H1 (cell line): ENCODE results near the gene TLR2. TPM values are rescaled to one million over a fixed set of nuclear protein-coding genes. Genes with fewer than 3 reads are reported as not detected.

Experiments
- EP300 ChIP-seq, 2 experiments: IDR thresholded peaks; 1 replicate in 1 of 2; 2 replicates in 1 of 2; pipeline ENCODE4 v1.6.1; 2011 to 2012; ENCODE audit warnings: low read depth in 2 of 2, low read length in 2 of 2, mild to moderate bottlenecking in 2 of 2, borderline replicate concordance in 1 of 2, inconsistent platforms in 1 of 2, moderate library complexity in 1 of 2
- FOSL1 ChIP-seq: IDR thresholded peaks from 2 replicates; pipeline ENCODE4 v1.6.1; 2011; ENCODE audit warnings: mild to moderate bottlenecking, low read depth, low read length, moderate library complexity; ENCODE audit not compliant: insufficient read depth
- MAFK ChIP-seq: IDR thresholded peaks from 2 replicates; pipeline ENCODE4 v1.6.1; 2012; ENCODE audit warnings: low read depth, mild to moderate bottlenecking, improper control_type of control experiment, low read length
- SIN3A ChIP-seq, 2 experiments: IDR thresholded peaks in 1 of 2; conservative IDR thresholded peaks in 1 of 2; 2 replicates each; pipeline ENCODE4 v1.6.1; 2011 to 2012; ENCODE audit warnings: low read length in 2 of 2, improper control_type of control experiment in 1 of 2, low read depth in 1 of 2, mild to moderate bottlenecking in 1 of 2
- SP1 ChIP-seq: IDR thresholded peaks from 2 replicates; pipeline ENCODE4 v1.6.1; 2011; ENCODE audit warnings: low read depth, low read length
- TEAD4 ChIP-seq: IDR thresholded peaks from 2 replicates; pipeline ENCODE4 v1.6.1; 2012; ENCODE audit warnings: low read depth, low read length, inconsistent platforms, mixed read lengths
- polyA plus RNA-seq, 7 experiments: library from polyadenylated mRNA; depleted of rRNA in 3 of 7; stranded (reverse) in 5 of 7; unstranded in 2 of 7; fragments of >200 nt in 5 of 7; fragments of 200-250 nt in 2 of 7; gene quantifications; 1 replicate in 5 of 7; 2 replicates in 1 of 7; 4 replicates in 1 of 7; pipeline versions ENCODE4 v1.2.1 to v1.2.3, GENCODE V29; 2011 to 2013; ENCODE audit warnings: missing spikeins in 2 of 7, mixed read lengths in 2 of 7
- total RNA-seq: library from RNA; stranded (reverse); fragmentation: NEBNext Ultra II Directional; extraction: Animal tissue kit (Norgen Biotek cat#: 25700); gene quantifications from 2 replicates; pipeline ENCODE4 v1.2.1, GENCODE V29; 2021
- TF ChIP-seq, protein P1 (sequence below): IDR thresholded peaks from 2 replicates; pipeline ENCODE4 v1.6.1; 2012; ENCODE audit warnings: low read length, inconsistent platforms

Gene TLR2
- total and polyA plus RNA-seq, 2 of the 8 experiments (the other 6 are each of a cell fraction or from before 2014, with no cell fraction given) = 1.3 TPM

DNA sequence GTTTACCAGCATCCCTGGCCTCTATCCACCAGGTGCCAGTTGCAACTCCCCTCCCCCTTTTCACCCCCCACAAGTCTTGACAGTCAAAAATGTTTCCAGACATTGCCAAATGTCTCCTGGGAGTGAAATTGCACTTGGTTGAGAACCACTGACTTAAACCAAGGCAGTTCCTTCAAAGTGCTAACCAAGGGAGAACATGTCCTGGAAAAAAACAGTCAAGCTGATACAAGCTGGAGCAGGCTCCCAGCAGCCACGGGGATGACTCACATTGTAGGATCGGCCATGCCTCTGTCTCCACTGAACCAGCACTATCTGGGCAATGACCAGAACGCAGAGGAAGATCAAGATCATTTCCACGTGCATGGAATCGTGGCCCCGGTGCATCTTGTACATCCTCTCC is 64.3 kb downstream of the TLR2 start (continued):
- TF ChIP-seq EP300 (IDR thresholded peaks at IDR 0.05; ENCODE audit: borderline replicate concordance in 1 of 2, low read depth in 2 of 2, low read length in 2 of 2) (no peak), SIN3A (conservative IDR thresholded peaks at IDR 0.05 in 1 of 2, IDR thresholded peaks at IDR 0.05 in 1 of 2; ENCODE audit: low read depth in 1 of 2, low read length in 2 of 2) (no peak), FOSL1 (no peak), SP1 (no peak), MAFK (no peak), TEAD4 (no peak)
- TF ChIP-seq, protein P1, sequence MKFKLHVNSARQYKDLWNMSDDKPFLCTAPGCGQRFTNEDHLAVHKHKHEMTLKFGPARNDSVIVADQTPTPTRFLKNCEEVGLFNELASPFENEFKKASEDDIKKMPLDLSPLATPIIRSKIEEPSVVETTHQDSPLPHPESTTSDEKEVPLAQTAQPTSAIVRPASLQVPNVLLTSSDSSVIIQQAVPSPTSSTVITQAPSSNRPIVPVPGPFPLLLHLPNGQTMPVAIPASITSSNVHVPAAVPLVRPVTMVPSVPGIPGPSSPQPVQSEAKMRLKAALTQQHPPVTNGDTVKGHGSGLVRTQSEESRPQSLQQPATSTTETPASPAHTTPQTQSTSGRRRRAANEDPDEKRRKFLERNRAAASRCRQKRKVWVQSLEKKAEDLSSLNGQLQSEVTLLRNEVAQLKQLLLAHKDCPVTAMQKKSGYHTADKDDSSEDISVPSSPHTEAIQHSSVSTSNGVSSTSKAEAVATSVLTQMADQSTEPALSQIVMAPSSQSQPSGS = no peak
